Ishikawa (cell line): Measurements from ENCODE around the gene CUBN.

Experiments used
- CEBPB ChIP-seq: IDR thresholded peaks from 2 replicates; pipeline ENCODE4 v1.6.1; 2012
- CREB1 ChIP-seq: IDR thresholded peaks from 2 replicates; pipeline ENCODE4 v1.6.1; 2012; ENCODE audit warnings: low read depth
- EGR1 ChIP-seq: IDR thresholded peaks from 2 replicates; pipeline ENCODE4 v1.6.1; 2012
- EP300 ChIP-seq: IDR thresholded peaks from 2 replicates; pipeline ENCODE4 v1.6.1; 2012; ENCODE audit warnings: borderline replicate concordance
- FOXM1 ChIP-seq: IDR thresholded peaks from 2 replicates; pipeline ENCODE4 v1.6.1; 2012; ENCODE audit warnings: low read depth, borderline replicate concordance
- MAX ChIP-seq: IDR thresholded peaks from 2 replicates; pipeline ENCODE4 v1.6.1; 2012
- NFIC ChIP-seq: IDR thresholded peaks from 2 replicates; pipeline ENCODE4 v1.6.1; 2012
- RAD21 ChIP-seq: IDR thresholded peaks from 2 replicates; pipeline ENCODE4 v1.6.1; 2012; ENCODE audit warnings: low read depth
- REST ChIP-seq: IDR thresholded peaks from 2 replicates; pipeline ENCODE4 v1.6.1; 2012; ENCODE audit warnings: low read depth, mild to moderate bottlenecking
- TAF1 ChIP-seq: IDR thresholded peaks from 2 replicates; pipeline ENCODE4 v1.6.1; 2012; ENCODE audit warnings: low read depth, mild to moderate bottlenecking
- TCF12 ChIP-seq: IDR thresholded peaks from 2 replicates; pipeline ENCODE4 v1.6.1; 2012; ENCODE audit warnings: low read depth
- TEAD4 ChIP-seq: IDR thresholded peaks from 2 replicates; pipeline ENCODE4 v1.6.1; 2012
- USF1 ChIP-seq: IDR thresholded peaks from 2 replicates; pipeline ENCODE4 v1.6.1; 2012
- YY1 ChIP-seq: IDR thresholded peaks from 2 replicates; pipeline ENCODE4 v1.6.1; 2012; ENCODE audit warnings: low read depth
- ZBTB7A ChIP-seq: IDR thresholded peaks from 2 replicates; pipeline ENCODE4 v1.6.1; 2012; ENCODE audit warnings: low read depth

The CUBN gene

GRCh38 chr10:17077890-17078289 is 51.7 kb downstream of the CUBN start:
- TF ChIP-seq CEBPB: no peak
- no peak for TF ChIP-seq REST
- no peak for TF ChIP-seq RAD21
- no peak for TF ChIP-seq USF1
- no peak for TF ChIP-seq TCF12
- no peak for TF ChIP-seq EGR1
- no peak for TF ChIP-seq TEAD4
- no peak for TF ChIP-seq YY1
- TF ChIP-seq FOXM1: no peak
- TF ChIP-seq CREB1: no peak
- TF ChIP-seq EP300: no peak
- no peak for TF ChIP-seq NFIC

GRCh38 chr10:17077346-17077781 is 52.2 kb downstream of the CUBN start:
- TF ChIP-seq EP300: no peak
- TF ChIP-seq YY1: no peak
- TF ChIP-seq FOXM1: no peak
- TF ChIP-seq CEBPB: no peak
- no peak for TF ChIP-seq TCF12
- no peak for TF ChIP-seq NFIC
- no peak for TF ChIP-seq REST
- no peak for TF ChIP-seq TAF1
- no peak for TF ChIP-seq RAD21
- no peak for TF ChIP-seq TEAD4

- TF ChIP-seq TAF1 (no peak), CREB1 (no peak), FOXM1 (no peak), YY1 (no peak), TCF12 (no peak), MAX (no peak), TEAD4 (no peak), RAD21 (no peak)
Observed at GRCh38 chr10:17076626-17077345, 52.8 kb downstream of the CUBN start.

GRCh38 chr10:17075533-17076359 is 53.9 kb downstream of the CUBN start:
- TF ChIP-seq CEBPB (no peak), REST (no peak), YY1 (no peak), EP300 (no peak), ZBTB7A (no peak), FOXM1 (no peak), EGR1 (no peak), TCF12 (no peak), MAX (no peak), CREB1 (no peak), RAD21 (no peak), TEAD4 (no peak), USF1 (no peak), NFIC (no peak), TAF1 (no peak)
